HG02798 (cell line): Measurements from ENCODE around the gene DIAPH1.
A peak's percentile ranks its signal among the peaks of the same experiment; 100 is the strongest.

ENCODE experiments used
- ATAC-seq: cut with Tn5 transposase; IDR thresholded peaks from one replicate; pipeline ENCODE4 v1.9.1; 2021; ENCODE audit warnings: mild to moderate bottlenecking; ENCODE audit not compliant: unreplicated experiment, poor library complexity

Gene DIAPH1

DNA sequence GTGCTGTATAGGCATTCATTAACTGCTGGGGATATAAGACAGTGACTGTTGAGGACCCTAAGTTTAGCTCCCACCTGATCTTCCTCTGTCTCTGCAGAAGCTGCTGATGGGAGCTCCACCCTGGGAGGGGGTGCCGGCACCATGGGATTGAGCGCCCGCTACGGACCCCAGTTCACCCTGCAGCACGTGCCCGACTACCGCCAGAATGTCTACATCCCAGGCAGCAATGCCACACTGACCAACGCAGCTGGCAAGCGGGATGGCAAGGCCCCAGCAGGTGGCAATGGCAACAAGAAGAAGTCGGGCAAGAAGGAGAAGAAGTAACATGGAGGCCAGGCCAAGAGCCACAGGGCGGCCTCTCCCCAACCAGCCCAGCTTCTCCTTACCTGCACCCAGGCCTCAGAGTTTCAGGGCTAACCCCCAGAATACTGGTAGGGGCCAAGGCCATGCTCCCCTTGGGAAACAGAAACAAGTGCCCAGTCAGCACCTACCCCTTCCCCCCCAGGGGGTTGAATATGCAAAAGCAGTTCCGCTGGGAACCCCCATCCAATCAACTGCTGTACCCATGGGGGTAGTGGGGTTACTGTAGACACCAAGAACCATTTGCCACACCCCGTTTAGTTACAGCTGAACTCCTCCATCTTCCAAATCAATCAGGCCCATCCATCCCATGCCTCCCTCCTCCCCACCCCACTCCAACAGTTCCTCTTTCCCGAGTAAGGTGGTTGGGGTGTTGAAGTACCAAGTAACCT, 107.8 kb downstream of the DIAPH1 start:
- peak; percentile 53 for ATAC-seq

- ATAC-seq = no peak
These were observed 108.6 kb downstream of the DIAPH1 start for GRCh38 chr5:141510160-141510559.

- ATAC-seq = no peak
These were observed 109.8 kb downstream of the DIAPH1 start for GRCh38 chr5:141508798-141509611.

DNA sequence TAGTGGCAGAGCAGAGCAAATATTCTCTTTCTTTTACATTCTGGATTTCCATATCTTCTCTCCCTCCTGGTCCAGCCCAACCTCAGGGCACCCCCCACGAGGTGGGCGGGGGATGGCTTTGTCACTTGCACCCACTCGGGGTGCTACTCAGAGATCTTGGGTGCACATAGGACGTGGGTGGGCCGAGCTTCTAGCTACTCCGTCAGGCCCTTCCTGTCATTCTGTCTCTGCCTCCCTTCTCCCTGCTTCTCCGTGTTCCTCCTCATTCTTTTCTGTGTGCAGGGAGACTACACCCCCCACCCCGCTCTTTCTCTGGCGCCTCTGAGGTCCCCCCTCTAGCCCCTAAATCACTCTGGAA, 110.4 kb downstream of the DIAPH1 start:
- no peak for ATAC-seq

DNA sequence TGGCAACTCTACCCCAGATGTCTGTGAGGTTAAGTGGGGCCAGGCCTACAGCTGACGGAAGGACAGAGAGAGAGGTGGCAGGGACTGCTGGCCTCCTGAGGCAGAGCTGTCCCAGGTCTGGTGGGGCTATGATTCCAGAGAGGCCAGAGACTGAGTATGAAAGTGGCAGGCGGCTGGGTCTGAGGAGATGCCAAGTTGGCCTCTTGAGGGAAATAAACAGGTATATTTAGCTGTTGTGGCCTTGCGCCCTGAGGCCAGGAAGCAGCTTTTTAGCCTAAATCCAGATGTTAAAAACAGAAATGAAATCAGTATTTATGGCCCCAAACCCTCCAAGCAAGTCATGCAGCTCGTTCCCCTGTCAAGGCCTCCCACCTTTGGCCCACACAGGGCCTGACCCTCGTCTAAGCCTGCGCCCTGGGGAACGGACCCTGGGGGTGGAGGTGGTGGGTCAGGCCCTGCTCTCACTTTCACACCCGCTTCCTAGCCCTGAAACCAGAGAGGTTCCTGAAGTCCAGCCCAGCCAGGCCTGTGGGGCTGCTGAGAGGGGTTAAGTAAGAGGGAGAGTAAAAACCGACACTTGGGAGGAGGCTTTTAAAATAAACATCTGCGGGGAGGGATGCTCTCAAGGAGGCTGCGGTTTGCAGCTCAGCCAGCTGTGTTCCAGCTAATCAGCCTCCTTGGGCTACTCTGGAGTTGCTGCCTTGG, 111.3 kb downstream of the DIAPH1 start:
- peak; percentile 41 for ATAC-seq

- no peak for ATAC-seq
These were observed 112.2 kb downstream of the DIAPH1 start for GRCh38 chr5:141506381-141507155.

DNA sequence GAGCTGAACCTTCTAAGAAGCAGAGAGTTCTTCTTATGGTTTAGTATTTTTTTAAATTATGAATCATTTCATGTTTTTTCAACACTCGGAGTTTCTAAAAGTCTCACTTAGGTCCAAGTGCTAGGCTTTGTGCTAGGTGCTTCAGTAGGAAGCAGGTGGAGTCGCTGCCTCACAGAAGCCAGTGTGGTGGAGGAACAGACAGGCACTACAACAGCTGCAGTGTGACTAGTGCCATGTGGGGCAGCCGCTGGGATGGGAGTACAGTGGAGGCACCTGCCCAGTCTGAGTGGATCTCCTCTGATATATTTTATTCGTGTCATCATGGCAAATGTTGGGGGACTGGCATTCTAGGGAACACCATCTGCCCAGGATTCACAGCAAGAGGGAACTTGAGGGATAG, 114.6 kb downstream of the DIAPH1 start:
- ATAC-seq = no peak

DNA sequence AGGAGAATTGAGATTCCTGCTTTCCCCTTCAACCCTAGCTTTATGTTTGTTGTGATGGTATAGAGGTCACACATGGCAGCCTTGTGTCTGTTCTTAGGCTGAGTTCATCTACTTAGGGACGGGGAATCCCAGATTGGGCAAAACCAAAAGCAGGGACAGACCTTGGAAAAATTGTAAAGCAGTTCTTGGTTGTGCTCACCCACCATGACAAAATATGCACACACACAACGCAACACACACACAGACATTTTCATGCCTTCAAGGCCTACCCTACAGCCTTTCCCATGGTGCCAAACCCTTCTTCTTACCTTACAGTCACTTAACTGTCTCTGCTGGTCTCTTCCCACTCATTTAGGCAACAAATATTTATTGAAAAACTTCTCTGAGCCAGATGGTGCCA, 115.1 kb downstream of the DIAPH1 start:
- ATAC-seq = no peak

DNA sequence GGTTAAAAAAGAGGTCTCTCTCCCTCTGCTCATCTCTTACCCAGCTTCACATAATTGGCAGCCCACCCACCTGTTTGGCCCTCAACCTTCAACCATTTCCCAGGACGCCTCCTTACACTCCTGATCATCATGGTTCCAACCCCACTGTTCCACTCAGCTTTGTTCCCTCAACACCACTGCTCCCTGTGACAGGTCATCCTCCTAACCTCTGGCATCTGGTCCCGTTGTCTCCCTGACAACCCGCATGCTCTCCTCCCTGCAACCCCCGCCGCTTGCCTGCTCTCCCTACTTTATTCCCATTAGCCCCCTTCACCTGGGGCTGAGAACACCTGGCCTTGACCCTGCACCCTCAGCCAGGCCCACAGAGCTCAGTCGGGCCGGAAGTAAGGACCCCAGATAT, 117.0 kb downstream of the DIAPH1 start:
- ATAC-seq = no peak

DNA sequence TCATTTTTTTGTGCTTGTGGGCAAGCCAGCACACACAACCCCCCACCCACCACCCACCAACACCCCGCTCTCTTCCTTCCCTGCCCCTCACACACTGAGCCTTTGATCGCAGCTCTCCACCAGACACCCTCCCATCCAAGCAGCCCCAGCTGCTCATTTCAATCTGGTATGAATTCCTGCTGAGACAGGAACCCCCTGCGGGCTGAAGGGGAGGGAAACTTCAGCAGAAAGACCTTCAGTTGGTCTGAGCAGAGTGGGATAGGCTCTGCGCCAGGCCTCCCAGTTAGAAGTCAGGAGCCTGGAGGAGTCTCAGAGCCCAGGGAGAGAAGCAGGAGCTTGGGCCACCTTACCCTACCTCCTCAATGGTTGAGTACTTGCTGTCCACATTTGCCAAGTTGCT, 122.8 kb downstream of the DIAPH1 start:
- ATAC-seq = no peak

DNA sequence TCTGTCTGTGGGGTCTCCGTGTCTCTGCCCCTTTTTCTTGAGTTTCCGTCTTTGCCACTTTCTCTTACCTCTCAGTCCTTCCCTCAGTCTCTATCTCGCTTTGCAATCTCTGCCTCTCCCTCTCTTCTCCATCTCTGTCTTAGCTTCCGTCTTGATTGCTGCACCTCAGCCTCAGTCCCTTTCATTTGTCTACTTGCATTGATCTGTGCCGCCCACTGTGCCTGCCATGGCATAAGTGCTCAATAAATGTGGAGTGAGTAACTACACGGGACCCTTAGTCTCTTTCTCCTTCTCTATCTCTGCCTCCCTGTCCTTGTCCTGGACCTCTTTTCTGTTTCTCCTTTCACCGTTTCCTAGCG, 123.4 kb downstream of the DIAPH1 start:
- ATAC-seq = no peak

GRCh38 chr5:141494761-141495452, 123.9 kb downstream of the DIAPH1 start:
- ATAC-seq = no peak

GRCh38 chr5:141493500-141494422, 125.0 kb downstream of the DIAPH1 start:
- no peak for ATAC-seq

GRCh38 chr5:141492168-141492885, 126.5 kb downstream of the DIAPH1 start:
- ATAC-seq = peak; percentile 82

GRCh38 chr5:141491323-141492167, 127.3 kb downstream of the DIAPH1 start:
- no peak for ATAC-seq

- no peak for ATAC-seq
These were observed 128.0 kb downstream of the DIAPH1 start for GRCh38 chr5:141490771-141491170.

GRCh38 chr5:141490271-141490670, 128.5 kb downstream of the DIAPH1 start:
- no peak for ATAC-seq
